ENCODE data around the gene ZFP36L2. TPM values are rescaled to one million over a fixed set of nuclear protein-coding genes. Genes with fewer than 3 reads are reported as not detected.

The ZFP36L2 gene
- total and polyA plus RNA-seq, 10 of the 15 experiments (the other 5 are each of a cell fraction or from before 2014, with no cell fraction given), result 4.3 to 64.9 (median 19.5) TPM

- TF ChIP-seq MYB (IDR thresholded peaks at IDR 0.05; ENCODE audit: borderline replicate concordance, low read depth, low read length), result no peak
These were observed 32.1 kb downstream of the ZFP36L2 start (continued) for GRCh38 chr2:43194121-43194869.

- RAD21 ChIA-PET (ENCODE audit: unreplicated experiment), result interaction anchor here (0.7 to 3.9 kb wide), 13 partner anchors 19 to 291 kb away, joined by 3 to 41 read pairs (median 9); partner anchors contain the start of gene ZFP36L2
- Histone ChIP-seq H3K9ac (ENCODE audit: control insufficient read depth, insufficient read depth, low read length) (no peak overlapping the region), H2AFZ (ENCODE audit: control insufficient read depth, low read depth, low read length) (no peak overlapping the region), H3K9me3 (replicated peaks; ENCODE audit: control insufficient read depth, insufficient read depth, low read length) (no peaks in the 10 kb centered on the region), H3K79me2 (ENCODE audit: control insufficient read depth, insufficient read depth, low read length) (no peaks in the 10 kb centered on the region), H3K4me3 (no peak overlapping the region), H3K27ac (ENCODE audit: control insufficient read depth, insufficient read depth) (no peak overlapping the region), H4K20me1 (ENCODE audit: control insufficient read depth, insufficient read depth) (no peaks in the 10 kb centered on the region), H3K4me2 (ENCODE audit: control insufficient read depth, insufficient read depth) (no peak overlapping the region), H3K36me3 (ENCODE audit: control insufficient read depth in 2 of 2, insufficient read depth in 2 of 2, low read length in 1 of 2) (no peaks in the 10 kb centered on the region), H3K27me3 (replicated peaks in 1 of 2; ENCODE audit: control insufficient read depth in 2 of 2, insufficient read depth in 2 of 2, low read length in 1 of 2) (no peaks in the 10 kb centered on the region), H3K4me1 (ENCODE audit: control insufficient read depth, insufficient read depth, low read length) (peaks cover 17% of the 10 kb centered on the region)
- no TSS peak for BruUV-seq (replicated peaks)
- no peak for DNase-seq (ENCODE audit: low read depth, low spot score)
- SMC1A ChIA-PET (ENCODE audit: uncharacterized antibody, unreplicated experiment), result interaction anchor here (0.8 to 4.9 kb wide), 8 partner anchors 16 to 54 kb away, joined by 3 to 57 read pairs (median 9); partner anchors contain the start of gene ZFP36L2
- TF ChIP-seq KAT2A (conservative IDR thresholded peaks at IDR 0.05; ENCODE audit: control insufficient read depth, low read depth, low read length) (no peak), ZNF217 (IDR thresholded peaks at IDR 0.05) (peak; percentile 78), SMARCA5 (IDR thresholded peaks at IDR 0.05) (peak; percentile 92)
- POLR2A ChIA-PET, result interaction anchor here (1.0 to 4.3 kb wide), 5 partner anchors 18 to 33 kb away, joined by 3 to 30 read pairs (median 17); partner anchors contain the start of gene ZFP36L2
- in situ Hi-C loops (cut with MboI), result no loop called here
- intact Hi-C loops (cut with micrococcal nuclease; ENCODE audit: unreplicated experiment), result loop anchor here (2.0 kb wide), 1 partner anchor 27 kb away; no protein-coding TSS in a partner anchor
- no peak for ATAC-seq
- FAIRE-seq, result no peak
- WGBS (ENCODE audit: insufficient coverage, insufficient replicate concordance, low lambda C conversion rate, missing lambda C conversion rate), result 91% methylated on average over 4 of the region's 4 CpGs
- CTCF ChIA-PET, result interaction anchor here (0.6 to 4.2 kb wide), 10 partner anchors 13 to 291 kb away, joined by 3 to 26 read pairs (median 6); no protein-coding TSS in a partner anchor
These were observed 32.7 kb downstream of the ZFP36L2 start for GRCh38 chr2:43193652-43194120.
